ELF-1 (cell line): Measurements from ENCODE around the gene PLXNA2.

Experiments
- DNase-seq: peaks from one replicate; pipeline ENCODE4 v3.0.0-alpha.2; 2016; ENCODE audit warnings: low read depth, low spot score

Gene PLXNA2

GRCh38 chr1:208090388-208091301, 153.5 kb downstream of the PLXNA2 start:
- DNase-seq = peak; percentile 77

- DNase-seq = no peak
Observed at GRCh38 chr1:208089761-208090370, 154.3 kb downstream of the PLXNA2 start.

GRCh38 chr1:208089149-208089548, 155.0 kb downstream of the PLXNA2 start:
- DNase-seq = no peak

GRCh38 chr1:208088319-208088718, 155.9 kb downstream of the PLXNA2 start:
- DNase-seq = no peak

DNA sequence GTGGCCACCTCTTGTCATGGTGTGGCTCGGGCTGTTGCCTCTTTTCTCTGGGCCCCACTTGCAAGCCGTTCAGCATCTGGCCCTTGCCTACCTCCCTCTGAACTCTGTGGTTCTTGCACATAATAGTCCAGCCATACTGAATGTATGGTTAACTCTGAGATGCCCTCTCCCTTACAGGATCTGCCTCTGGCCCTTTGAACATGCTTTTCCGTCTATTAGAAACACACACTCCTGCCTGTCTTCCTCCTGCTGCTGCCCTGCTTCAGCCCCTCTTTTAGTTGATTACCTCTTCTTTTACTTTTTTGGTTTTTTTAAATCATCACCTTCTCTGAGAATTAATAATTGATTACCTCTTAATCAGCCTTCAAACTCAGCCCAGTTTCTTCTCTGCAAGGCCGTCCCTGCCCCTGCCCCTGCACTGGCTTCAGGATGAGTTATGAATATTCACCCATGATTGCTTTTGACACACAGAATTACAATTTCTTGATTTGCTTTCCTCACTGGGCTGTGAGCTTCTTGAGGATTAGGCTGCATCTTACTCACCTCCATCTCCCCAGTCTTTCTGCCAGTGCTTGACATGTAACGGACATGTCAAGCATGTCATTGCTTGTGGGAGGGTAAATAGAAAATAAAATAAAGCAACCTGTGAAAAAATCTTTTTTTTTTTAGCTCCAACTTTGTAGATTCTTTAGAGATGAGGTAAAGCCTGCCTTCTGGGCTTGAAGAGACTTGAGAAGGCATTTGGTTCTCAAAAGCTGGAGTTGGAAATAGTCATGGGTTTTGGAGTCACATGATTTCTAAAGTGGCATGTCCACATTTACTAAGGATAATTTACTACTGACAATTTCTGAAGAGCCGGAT, 158.3 kb downstream of the PLXNA2 start:
- no peak for DNase-seq

- DNase-seq = no peak
Observed at GRCh38 chr1:208084764-208085163, 159.4 kb downstream of the PLXNA2 start.

DNA sequence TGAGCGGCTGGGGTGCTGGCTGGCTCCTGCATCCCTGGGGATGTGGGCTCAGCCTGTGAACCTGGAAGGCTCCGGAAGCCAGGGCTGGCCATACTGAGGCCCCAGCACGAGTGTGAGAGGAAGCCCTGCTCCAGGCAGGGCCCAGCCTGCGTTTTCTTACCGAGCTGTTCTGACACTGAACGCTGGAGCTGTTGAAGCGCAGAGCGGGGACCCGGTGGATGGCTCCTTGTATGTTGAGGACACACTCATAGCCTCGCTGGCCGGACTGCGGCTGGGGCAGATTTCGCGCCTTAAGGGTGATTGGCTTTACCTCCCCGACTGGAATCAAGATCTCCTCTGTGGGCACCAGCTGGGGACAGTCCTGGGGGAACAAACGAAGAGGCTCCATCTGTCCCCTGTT, 160.0 kb downstream of the PLXNA2 start:
- DNase-seq = no peak

- DNase-seq = no peak
Observed at GRCh38 chr1:208083715-208084085, 160.5 kb downstream of the PLXNA2 start.

DNA sequence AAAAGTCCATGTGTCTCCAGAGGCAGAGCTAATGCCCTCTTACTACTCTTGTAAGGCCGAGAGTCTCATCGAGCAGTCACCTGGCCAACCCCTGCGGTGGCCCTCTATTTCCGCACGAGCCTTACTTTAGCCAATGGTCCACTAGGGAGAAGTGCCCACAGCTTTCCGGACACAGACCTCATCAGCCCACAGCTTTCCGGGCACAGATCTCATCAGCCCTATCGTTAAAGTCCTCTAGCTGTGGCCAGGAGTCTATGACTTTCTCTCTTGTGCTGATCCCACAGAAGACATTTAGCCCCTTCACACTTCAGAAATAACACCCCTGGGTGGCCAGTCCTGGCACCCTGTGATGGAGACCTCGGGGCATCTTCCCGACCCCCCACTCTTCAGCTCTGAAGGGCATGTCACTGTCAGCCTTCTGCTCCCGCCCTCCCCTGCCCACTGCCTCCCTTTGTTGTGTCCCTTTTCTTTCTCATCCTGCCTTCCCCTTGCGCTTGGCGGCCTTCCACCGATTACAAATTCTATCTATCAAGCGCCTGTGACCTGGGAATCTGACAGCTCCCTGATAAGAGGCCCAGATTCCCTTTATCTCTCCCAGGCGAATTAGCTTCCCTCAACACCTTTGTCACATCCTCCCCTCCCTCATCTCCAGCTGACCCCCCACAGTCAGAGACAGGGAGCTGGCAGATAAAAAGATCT, 161.0 kb downstream of the PLXNA2 start:
- peak; percentile 61 for DNase-seq

- peak; percentile 84 for DNase-seq
Observed at GRCh38 chr1:208081972-208082371, 162.2 kb downstream of the PLXNA2 start.

- no peak for DNase-seq
Observed at GRCh38 chr1:208080396-208081286, 163.5 kb downstream of the PLXNA2 start.

DNA sequence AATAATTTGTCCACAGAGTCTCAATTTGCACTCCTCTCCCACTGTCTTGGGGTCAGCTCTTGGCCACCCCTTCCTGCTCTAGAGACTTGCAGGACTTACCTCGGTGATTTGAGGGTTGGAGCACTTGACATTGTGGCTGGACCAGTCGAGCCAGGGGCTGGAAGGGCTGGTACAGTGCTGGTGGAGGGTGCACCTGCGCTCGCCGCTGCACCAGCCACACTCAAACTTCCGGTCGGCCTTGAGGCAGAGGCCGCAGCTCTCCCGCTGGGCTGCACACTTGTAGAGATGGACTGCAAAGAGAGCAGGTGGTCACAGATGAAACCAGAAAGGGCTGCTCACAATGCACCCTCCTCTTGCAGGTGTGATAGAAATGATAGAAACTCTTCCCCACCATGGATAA, 165.0 kb downstream of the PLXNA2 start:
- no peak for DNase-seq

DNA sequence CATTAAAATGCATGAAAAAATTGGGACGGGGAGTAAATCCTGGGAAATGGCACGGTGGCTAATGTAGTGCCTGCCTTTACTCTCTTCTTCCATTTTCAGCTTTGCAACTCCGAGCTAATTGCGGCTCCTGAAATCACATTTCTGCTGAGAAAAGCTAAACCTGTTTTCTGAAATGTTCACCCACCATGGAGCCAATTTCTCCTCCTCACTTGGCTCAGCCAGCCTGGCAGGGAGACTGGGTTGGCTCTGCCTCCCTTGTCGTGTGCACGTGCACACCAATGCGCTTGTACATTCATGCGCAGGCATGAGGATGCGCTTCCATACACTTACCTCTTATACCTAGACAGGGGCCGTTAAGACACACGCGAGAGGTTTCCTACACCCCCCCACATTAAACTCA, 165.4 kb downstream of the PLXNA2 start:
- DNase-seq = no peak

GRCh38 chr1:208077232-208078075, 166.7 kb downstream of the PLXNA2 start:
- no peak for DNase-seq

DNA sequence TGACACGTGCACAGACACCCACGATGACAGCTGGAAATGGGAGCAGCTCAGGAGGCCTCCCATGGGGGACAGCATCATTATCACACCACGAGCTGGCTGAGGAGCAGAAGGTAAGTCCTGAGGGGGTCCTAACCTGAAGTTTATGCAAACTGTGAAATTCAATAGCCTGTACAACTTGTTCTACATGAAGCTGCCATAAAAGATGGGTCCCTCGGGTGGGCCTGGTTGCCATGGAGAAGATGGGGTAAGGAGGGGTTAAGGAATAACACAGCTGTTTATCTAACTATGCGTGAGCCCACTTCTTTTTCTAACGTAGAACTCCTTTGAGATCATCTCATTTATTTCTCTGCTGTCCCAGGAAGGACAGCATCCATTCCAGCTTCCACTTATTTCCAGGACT, 169.8 kb downstream of the PLXNA2 start:
- no peak for DNase-seq

DNA sequence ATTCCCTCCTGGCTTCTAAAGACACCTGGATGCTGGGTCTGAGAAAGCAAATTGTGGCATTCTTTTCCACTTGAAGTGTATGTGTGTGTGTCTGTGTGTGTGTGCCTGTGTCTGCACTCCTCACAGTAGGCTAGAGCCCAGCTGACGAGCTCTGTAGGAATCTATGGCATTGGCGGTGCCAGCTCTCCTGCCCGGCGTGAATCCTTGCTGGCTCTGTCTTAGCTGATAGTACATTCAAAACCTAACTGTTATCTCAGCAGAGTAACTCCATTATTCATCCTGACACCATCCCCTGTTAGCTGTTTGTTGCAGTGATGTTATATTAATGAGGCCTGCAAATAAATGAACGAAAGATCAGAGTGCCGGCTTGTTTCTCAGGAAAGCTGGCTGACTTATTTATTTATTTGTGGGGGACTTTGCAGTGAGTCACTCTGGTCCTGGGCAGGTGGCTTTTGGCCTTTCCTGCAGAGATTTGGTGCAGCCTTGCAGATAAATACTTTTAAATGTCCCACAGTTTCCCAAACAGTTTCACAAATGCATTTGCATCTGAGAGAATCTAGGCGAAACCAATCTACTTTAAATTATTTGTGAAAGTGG, 172.7 kb downstream of the PLXNA2 start:
- no peak for DNase-seq

DNA sequence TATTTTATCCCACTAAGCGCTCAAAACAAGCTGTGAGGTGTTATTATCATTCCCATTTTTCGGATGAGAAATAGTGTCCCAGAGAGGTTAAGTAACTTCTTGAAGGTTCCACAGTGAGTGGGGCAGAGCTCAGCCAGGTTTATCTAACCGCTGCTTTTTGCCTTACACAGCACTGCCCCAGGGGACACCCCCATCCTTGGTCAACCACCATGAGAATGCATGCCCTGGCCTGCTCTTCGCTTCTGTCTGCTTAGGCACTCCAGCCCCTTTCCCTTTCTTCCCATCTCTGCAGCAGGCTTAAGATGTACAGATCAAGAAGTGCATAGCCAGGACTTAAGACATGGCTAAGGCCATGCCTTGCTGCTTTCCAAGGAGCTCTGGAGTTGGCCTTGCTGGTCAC, 174.3 kb downstream of the PLXNA2 start:
- no peak for DNase-seq

DNA sequence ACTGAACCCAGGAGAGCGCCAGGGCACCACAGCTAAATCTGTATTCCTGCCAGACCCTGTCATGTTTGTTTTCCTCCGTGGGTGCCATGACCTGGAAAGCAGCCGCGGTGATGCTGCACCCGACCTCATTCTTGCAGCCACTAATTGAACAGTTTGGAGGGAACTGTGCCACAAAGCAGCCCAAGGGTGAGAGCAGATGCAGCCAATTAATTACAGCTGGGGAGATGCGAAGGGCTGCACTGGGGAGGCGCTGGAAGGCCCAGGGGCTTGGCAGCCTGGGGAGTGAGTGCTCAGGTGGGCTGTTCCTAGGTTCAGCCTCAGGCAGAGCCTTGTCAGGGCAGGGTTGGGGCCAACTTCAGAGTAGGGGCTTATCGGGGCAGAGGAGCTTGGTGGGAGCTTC, 174.9 kb downstream of the PLXNA2 start:
- no peak for DNase-seq

DNA sequence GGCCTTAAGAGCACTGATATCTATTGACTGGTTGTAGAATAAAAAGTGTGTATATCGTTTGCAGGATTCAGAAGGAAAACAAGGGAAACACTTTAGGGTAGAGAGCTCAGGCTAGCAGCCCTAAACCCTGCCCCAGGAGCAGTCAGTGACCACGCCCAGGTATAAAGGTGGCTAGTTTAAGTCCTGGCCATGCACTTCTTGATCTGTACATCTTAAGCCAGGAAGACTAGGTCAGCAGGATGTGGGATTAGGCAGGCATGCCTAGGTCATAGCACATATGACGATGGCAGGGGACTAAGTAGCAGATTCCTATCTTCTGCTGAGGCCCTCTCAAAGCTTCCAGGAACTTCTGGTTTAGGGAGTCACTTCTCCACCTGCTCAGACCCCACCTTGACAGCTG, 175.3 kb downstream of the PLXNA2 start:
- no peak for DNase-seq
